Stimulated activated naive CD8-positive, alpha-beta T cell treated with anti-CD3 and anti-CD28 coated beads, Interleukin-15, Interleukin-2, amounts not matched to agents 100 U/mL and 50 U/mL, for 24 hours (primary cell): ENCODE results near the gene ELOVL1.
"Not testable (repeated sequence)": the region's sequence is repeated elsewhere in the genome, so short reads cannot be mapped to it uniquely, and the experiment has no call there.

Experiments used
- ATAC-seq: fragments of 150-1000 bp; cut with Tn5 transposase; one replicate; pipeline ENCODE4 v1.10.0; 2021
- DNase-seq: peaks from one replicate; pipeline ENCODE4 v3.0.0; 2021

Gene ELOVL1

DNA sequence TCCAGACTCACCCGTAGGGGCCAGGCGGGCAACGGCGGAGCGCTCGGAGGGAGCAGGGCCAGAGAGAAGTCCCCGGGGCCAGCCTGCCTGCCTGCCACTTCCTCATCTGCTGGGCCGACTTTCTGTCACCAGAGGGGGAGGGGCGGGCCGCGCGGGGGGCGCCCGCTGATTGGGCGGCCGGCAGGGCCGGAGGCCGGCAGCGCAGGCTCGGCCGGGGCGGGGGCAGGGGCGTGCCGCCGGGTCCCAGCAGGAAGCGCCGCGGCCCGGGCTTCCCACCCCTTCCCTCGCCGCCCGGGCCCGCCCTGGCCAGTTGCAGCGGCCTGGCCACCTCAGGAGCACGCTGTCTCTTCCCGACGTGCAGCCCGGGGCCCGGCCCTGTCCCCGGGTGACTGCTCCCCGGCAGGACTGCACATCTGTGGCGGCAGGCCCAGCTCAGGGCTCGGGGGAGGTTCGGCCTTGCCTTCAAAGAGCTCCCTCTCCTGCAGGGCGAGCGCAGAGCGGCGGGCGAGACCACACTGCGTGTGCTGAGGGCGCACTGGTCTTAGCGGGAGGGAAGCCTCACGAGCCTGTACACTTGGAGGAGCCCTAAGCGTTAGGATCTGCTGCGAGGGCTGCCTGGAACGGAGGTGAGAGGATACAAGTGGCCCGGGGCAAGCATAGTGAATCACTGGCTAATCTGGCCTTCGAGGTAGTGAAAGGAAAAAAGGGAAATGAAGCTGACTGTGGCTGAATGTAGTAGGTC lies at the start of gene ELOVL1:
Gene ELOVL1 (minus strand): TSS at position 108 of the 742 bp plus-strand sequence. CDS start 2,402 bp downstream, outside the sequence.
- peak; percentile 95 for DNase-seq
- ATAC-seq: peak; percentile 87

DNA sequence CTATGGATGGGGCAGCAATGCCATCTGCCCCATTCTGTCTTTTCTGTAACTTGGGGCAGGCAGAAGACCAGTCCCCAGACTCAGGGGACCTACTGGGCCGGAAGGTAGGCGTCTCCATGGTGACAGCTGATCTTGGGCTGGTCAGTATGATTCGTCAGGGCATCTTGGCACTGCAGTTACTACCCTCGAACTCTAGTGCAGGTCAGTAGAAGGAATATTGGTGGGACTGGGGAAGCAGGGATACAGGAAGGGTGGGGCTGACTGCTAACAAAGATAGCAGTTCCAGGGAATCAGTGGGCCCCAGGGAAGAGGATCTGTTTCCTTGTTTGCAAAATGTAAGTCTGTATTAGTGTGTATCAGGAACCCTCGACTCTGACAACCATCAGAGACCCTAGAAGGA lies 48.1 kb upstream of the ELOVL1 start:
- DNase-seq (no peak), ATAC-seq (no peak)

- peak; percentile 69 for DNase-seq
- peak; percentile 86 for ATAC-seq
These were observed 46.9 kb upstream of the ELOVL1 start for GRCh38 chr1:43414634-43415223.

DNA sequence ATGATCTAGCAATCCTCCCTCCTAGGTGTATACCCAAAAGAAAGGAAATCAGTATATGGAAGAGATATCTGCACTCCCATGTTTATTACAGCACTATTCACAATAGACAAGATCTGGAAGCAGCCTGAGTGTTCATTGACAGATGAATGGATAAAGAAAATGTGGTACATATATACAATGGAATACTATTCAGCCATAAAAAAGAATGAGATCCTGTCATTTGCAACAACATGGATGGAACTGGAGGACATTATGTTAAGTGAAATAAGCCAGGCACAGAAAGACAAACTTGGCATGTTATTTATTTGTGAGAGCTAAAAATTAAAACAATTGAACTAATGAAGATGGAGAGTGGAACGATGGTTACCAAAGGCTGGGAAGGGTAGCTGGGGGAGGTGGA lies 45.6 kb upstream of the ELOVL1 start:
- ATAC-seq, DNase-seq: not testable (repeated sequence)

GRCh38 chr1:43410571-43410970 lies 42.8 kb upstream of the ELOVL1 start:
- ATAC-seq (no peak), DNase-seq (no peak)

DNA sequence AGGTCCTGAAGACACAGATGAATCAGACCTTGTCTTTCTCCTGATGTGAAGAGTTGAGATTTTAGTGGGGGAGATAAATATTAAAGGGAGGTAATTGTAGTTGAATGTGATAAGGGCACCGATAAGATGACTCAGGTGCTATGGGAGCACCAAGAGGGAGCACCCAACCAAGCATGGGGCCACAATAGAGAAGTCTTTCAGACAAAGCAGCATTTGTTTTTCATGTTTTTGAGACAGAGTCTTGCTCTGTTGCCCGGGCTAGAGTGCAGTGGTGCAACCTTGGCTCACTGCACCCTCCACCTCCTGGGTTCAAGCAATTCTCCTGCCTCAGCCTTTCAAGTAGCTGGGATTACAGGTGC lies 38.0 kb upstream of the ELOVL1 start:
- ATAC-seq (no peak), DNase-seq (no peak)

GRCh38 chr1:43405219-43405875 lies 37.5 kb upstream of the ELOVL1 start:
- no peak for DNase-seq
- ATAC-seq: no peak

DNA sequence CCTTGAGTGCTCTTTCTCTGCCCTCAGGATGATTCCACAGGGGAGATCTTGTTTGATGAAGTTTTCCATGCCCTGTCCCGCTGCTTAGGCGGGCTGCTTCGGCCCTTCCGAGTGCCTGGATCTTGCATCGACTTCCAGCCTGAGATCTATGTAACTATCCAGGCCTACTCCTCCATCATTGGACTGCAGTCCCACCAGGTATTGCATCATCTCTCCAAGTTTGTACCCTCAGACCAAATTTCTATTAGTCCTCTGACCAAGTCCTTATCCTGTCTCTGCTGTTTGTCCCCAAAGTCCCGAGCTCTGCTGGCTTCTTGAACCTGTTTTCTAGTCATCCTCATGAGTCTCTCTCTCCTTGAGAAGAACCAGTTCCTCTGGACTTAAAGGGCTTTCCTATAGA lies 36.5 kb upstream of the ELOVL1 start:
- no peak for DNase-seq
- ATAC-seq: no peak

DNA sequence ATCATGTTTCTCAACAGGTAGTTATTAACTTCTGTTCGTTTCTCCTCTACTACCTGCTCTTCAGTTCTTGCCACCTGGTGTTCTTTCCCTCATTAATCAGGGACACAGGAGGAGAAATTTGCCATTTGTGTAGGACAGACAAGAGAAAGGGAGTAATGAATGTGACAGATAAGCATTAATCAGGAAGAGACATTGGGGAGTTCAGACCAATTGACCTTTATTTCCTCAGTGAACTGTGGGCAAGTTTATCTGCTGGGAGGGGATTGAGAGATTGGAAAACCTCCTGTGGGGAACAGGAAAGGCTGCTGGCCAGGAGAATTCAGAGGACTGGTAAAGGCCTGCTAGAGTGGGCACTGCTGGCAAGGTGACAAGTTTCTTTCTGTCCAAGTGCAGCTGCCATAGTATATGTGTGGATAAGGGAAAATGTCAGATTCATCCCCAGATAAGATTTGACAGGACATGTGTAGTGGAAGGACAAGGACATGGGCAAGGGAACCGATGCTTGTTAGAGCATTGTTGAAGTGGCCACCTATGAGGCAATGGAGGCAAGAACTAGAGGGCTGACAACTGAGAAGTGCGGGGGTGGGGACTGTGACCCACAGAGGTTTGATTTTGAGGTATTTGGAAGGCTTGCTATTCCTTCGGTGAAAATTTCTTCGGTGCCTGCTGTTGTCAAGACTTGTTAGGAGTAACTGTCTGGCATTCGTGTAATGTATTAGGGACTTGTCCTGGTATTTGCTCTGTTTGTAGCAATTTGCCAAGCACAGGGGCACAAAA lies 34.5 kb upstream of the ELOVL1 start:
- no peak for DNase-seq
- no peak for ATAC-seq

- ATAC-seq, DNase-seq: not testable (repeated sequence)
These were observed 32.6 kb upstream of the ELOVL1 start for GRCh38 chr1:43400441-43400840.

GRCh38 chr1:43398227-43398626 lies 30.4 kb upstream of the ELOVL1 start:
- no peak for DNase-seq

DNA sequence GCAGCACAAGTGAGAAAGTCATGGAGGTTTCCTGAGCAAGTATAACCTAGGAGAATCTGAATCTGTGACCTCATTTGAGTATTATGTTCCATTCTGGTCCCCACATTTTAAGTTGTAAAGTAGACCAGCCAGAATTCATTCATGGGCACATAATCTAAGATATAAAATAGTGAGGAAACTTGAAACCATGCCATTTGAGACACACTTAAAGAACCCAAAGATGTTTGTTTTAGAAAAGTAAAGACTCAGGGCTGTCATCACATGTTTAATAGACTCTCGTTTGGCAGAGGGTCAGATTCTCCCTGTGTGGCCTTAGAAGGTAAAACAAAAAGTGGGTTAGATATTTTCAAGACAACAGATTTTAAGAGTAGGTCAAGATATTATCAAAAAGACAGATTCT lies 28.2 kb upstream of the ELOVL1 start:
- no peak for ATAC-seq
- DNase-seq: no peak

More at GRCh38 chr1:43398227-43398626, 30.4 kb upstream of the ELOVL1 start:
- ATAC-seq: no peak

DNA sequence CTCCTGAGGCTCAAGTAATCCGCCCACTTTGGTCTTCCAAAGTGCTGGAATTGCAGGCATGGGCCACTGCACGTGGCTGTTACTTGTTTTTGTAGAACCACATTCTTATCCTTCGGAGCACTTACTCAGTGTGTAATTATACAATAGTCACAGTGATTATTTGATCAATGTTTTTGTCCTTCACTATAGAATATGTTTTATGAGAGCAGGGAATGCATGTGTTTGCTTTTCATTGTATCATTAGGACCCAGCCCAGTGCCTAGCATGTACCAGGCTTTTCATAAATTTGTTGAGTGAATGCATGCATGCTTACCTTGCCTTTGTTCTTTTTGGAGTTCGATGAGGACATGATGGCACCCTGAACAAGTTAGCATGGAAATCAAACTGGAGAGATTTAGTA lies 27.7 kb upstream of the ELOVL1 start:
- ATAC-seq (no peak), DNase-seq (no peak)

DNA sequence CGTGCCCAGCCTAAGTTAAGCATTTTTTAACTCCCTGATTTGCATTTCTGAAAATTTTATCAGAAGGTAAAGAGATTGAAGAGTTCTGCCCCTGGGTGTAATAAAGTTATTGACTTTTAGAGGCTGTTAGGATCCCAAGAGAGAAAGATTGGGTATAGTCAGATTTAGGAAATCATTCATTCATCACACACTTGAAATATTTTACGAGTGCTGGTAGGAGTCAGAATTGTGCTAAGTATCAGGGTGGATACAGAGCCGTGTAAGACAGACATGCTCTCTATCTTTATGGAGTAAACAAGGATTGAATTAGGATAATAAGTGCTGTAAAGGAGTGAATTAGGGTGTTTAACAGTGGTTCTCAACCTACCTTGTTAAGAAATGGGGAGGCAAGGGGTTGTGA lies 24.9 kb upstream of the ELOVL1 start:
- no peak for DNase-seq
- ATAC-seq: no peak

DNA sequence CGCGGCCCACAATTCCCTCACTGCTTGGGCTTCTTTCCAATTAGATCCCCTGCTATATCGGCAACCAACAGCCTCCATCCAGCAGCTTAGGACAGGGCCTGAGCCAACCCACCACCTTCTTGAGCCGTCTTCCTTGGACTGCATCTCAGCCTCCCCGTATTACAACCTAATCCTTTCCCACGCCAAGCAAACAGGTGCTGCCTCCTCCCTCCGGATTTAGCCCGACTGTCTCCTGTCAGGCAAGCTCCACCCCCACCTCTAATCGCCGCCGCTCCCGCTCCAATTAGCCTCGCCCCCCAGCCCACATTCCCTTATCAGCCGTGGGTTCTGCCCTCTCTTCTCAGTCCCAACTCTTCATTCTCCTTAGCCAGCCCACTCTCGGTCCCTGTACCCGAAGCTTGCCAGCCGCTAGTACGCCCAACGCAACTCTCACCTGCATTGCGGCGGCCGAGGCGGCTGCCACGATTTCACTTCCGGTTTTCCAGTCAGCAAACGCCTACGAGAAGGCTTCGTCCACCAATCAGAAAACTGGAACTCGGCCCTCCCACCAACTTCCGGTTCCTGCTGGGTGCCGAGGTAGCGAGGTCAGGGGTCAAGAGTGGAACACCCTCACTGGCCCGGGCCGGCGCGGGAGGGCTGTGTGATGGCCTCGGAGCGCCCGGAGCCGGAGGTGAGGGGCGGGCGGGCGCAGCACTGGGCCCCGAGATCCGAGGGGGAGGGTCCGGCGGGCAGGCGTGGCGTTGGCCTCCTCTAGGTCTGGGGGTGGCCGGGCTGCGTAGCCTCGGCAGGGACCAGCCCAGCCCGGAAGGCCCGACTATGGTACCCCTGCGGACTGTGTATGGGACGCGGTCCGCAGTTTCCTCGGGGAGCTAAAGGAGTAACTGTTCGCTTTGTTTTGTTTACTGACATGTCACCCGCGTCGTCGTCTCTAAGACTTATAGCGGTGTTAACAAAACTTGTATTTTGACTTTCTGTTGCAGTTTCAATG lies 21.8 kb upstream of the ELOVL1 start, which contains the start of the genes MED8 and SZT2:
Gene MED8 (minus strand): TSS at position 475 of the 988 bp plus-strand sequence. CDS start 36 bp downstream, at position 439.
Gene SZT2 (plus strand): TSS at position 574 of the 988 bp plus-strand sequence. CDS start 70 bp downstream, at position 644.
- ATAC-seq (peak; percentile 97), DNase-seq (peak; percentile 93)

GRCh38 chr1:43388613-43389012 lies 20.8 kb upstream of the ELOVL1 start:
- no peak for ATAC-seq
- no peak for DNase-seq

DNA sequence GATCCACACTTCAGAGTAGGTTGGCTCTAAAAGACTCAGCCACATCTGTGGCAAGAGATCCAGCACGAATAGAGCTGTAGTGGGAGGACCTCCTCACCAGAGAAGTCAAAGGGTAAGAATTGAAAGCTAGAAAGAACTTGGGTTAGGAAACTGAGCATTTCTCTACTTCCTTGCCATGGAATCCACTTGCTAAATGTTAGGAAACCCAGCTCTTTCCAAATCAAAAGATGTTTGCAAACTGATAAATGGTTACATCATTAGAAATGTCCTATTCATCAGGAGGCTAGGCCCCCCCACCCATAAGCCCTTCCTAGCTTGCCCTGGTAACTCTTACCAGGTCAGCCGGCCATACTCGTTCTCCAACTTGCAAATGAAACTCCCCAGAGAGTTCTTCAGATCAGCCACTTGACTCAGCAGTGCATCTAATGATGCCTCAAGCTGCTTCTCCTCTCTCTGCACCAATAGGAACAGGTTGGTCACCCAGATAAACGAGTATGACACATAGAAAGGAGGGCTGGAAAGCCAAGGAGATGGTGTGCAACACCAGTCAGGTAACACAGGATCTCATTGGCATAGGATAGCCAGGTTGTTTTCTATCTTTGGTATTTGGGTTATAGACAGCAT lies 20.3 kb upstream of the ELOVL1 start:
- no peak for ATAC-seq
- DNase-seq: no peak

- no peak for ATAC-seq
These were observed 18.9 kb upstream of the ELOVL1 start for GRCh38 chr1:43386676-43387075.

GRCh38 chr1:43383449-43383848 lies 15.6 kb upstream of the ELOVL1 start:
- DNase-seq: no peak
- no peak for ATAC-seq

More at GRCh38 chr1:43386676-43387075, 18.9 kb upstream of the ELOVL1 start:
- DNase-seq: no peak

DNA sequence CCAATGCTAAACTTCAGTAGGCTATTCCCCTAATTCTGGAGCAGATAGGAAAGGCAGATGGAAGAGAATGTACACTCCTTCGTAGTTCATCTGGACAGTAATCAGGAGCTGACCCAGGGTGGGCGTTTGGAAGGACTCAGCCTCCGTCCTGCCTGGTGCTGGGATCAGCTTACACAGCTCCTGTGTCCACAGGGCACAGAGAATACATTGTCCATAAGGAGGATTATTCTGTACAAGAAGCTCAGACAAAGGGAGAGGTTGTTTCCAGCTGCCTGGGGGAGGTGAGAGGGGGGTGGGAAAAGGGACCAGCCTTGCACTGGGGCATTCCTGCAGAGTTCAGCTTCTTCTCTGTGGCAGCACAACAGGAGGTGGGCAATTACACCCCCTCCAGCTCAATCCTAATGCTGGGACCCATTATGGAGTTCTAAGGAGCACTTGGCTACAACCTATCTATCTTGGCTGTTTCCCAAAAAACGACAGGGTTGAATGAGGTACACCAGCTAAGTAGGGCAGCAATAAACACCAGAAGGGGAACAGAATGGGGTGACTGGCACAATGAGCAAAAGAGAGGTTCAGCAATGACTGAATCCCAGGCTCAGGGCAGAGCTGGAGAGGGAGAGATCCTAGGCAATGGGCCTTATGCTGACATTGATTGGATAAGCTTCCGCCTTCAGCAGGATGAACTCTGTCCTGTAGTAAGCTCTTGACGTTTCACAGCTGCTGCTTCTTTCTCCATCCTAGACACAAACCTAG lies 14.4 kb upstream of the ELOVL1 start:
- ATAC-seq: no peak
- no peak for DNase-seq
